Skin epidermis (tissue), 12 donors: ENCODE data around the gene KLF7.

Experiments
- H3K27ac ChIP-seq, 21 experiments: fragments of 200-600 bp; sonication (generic) in 11 of 21; one replicate each; pipeline ENCODE4 v1.5.0; 2020; ENCODE audit warnings: mild to moderate bottlenecking in 3 of 21, inconsistent platforms in 2 of 21, moderate library complexity in 2 of 21
- H3K4me3 ChIP-seq, 7 experiments: fragments of 200-600 bp; sonication (generic) in 2 of 7; one replicate each; pipeline ENCODE4 v1.5.0; 2020; ENCODE audit warnings: inconsistent platforms in 2 of 7, mild to moderate bottlenecking in 2 of 7, moderate library complexity in 1 of 7

KLF7 gene

DNA sequence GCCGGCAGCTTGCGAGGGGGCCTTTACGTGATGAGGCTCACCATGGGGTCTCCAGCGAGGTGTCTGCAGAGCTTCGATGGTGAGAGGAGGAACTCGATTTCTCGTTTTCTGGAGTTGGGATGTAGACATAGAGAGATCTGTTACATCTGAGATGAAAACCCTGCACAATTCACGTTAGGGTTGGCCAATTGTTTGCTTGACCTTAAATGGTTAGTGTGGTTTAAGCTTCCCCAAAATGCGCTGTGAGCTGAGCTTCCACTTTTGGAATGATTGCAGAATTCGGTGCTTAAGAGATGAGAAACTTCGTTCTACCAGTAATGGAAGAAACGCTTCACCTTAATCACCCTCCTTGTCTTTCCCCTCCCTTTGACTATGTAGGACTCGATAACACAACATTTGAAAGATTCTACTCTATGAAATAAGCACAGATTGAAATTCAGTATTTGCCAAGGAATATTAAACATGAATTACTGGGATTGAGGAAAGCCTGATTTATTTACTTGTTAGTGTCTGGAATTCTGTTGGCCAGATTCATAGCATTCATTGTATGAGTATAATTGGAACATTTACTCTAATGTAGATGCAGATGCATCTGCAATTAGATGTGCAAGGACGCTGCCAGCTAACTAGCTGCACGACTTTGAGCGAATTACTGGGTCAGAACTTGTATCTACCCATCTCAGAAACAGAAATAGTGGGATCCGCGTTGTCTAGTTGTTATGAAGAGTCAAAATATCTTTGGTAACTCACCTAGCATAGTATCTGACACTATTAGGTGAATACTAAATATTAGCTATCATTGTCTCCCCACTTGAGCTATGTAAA lies 1.6 kb upstream of the KLF7 start:
- peak overlapping the region; percentile 62 to 88 (median 75) for H3K4me3 ChIP-seq
- H3K27ac ChIP-seq, result peak overlapping the region; percentile 99 to 100 (median 100)

- Histone ChIP-seq H3K4me3 (peak overlapping the region; percentile 62 to 88 (median 75)), H3K27ac (peak overlapping the region; percentile 99 to 100 (median 100))
Measured at GRCh38 chr2:207166349-207167098, 776 bp upstream of the KLF7 start.

- peak overlapping the region; percentile 99 to 100 (median 100) for H3K27ac ChIP-seq
- peak overlapping the region; percentile 62 to 88 (median 75) for H3K4me3 ChIP-seq
Measured at GRCh38 chr2:207166039-207166348, 246 bp upstream of the KLF7 start.

DNA sequence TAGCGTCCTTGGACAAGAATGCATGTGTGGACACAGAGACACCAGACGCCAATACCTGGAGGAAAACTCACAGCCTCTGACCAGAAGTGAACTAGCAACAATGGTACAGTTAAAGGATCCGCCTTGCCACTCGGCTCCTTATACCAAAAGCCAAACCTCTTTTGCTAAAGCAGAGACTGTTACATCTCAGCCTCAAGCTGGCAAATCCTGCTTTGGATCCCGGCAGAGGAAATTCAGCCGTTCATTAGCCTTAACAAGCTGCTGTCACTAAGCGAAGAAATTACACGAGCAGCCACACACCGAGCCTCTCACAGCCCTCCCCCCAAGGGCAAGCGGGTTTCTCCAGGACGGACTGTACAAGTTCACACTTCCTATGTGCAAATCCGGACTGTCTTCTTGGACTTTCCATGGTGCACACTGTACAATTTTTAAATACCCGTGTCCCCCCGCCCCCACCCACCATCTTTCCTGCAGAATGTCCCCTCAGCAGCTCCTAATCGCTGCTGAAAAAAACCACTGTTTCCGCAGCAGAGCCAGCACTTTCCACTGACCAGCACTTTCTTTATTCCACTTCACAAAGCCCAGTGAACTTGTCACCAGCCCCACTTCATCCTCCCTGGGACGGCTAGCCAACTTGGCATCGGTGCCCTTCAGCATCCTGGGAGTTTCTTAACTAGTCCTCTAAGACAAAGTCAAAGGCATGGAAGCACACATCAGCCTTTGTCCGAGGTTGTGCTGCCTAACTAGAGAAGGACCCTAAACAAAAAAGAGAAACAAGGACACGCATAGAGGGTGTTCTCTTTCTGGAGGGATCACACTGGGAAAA lies 1.5 kb downstream of the KLF7 start:
- Histone ChIP-seq H3K27ac (peak overlapping the region; percentile 17 to 100 (median 100)), H3K4me3 (peak overlapping the region; percentile 62 to 88 (median 75))

DNA sequence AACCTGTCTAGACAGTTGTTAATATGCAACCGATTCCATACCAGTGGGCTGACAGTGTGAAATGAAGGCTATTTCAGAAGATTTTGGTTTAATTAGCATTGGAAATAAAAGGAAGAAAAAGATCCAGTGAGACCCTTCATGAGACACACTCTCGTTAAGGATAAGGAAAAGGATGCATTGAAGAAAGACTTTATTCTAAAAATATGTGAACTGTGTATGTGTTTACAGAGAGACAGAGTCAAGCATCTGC lies 2.1 kb downstream of the KLF7 start:
- Histone ChIP-seq H3K4me3 (peak overlapping the region; percentile 62 to 88 (median 75)), H3K27ac (peak overlapping the region; percentile 17 to 100 (median 100))

DNA sequence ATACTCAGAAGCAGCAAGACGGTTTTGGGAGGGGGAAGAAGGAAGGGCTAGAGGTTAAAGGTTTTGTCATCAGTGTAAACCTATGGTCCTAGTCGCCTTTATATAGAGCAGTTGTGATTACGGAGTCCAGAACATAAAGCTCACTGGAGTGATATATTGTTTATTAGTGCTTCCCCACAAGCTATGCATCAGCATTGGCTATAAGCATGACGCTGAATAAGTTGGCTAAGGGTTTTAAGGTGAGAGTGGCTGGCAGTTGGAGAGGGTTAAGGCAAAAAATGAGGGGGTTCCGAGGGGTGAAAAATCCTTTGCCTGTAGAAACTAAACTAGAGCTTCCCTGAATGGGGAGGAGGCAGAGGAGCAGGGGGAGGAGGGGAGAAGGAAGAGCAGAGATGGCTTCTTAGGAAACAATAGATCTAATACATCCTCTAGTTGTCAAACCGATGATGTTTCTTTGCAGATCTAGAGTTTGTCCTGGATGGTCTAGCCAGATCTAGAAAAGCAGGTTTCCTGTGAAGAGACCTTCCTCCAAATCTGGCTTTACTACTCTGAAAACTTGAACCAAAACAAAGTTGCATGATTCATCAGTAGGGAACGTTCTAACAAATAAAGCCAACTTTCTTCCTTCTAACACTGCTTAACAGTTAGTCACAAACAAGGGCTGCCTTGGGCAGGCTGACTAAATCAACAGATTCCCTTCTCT lies 2.5 kb downstream of the KLF7 start:
- H3K4me3 ChIP-seq, result peak overlapping the region; percentile 62 to 88 (median 75)

DNA sequence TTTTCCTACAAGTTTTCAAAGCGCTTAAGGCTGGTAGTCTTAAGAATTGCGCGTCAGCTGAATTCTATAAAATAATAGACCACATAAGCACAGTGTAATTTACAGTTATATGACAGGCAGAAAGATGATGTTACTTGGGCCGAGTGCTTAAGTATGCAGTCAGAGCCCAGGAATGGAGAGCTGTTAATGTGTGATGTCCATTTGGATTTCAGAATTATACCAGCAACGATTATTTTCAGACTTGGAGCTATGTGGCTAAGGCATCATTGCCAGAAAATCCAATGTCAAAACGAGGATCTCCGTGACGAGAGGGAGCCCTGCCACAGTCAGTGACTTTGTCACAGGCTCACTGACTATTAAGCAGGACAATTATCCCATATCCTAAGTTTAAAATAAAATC lies 3.4 kb downstream of the KLF7 start:
- H3K4me3 ChIP-seq, result peak overlapping the region in 1 of 7 experiments; percentile 69
- H3K27ac ChIP-seq, result peak overlapping the region in 15 of 21 experiments; percentile 24 to 100 (median 100)

More for the DNA sequence above, 2.5 kb downstream of the KLF7 start:
- peak overlapping the region in 20 of 21 experiments; percentile 81 to 100 (median 100) for H3K27ac ChIP-seq

DNA sequence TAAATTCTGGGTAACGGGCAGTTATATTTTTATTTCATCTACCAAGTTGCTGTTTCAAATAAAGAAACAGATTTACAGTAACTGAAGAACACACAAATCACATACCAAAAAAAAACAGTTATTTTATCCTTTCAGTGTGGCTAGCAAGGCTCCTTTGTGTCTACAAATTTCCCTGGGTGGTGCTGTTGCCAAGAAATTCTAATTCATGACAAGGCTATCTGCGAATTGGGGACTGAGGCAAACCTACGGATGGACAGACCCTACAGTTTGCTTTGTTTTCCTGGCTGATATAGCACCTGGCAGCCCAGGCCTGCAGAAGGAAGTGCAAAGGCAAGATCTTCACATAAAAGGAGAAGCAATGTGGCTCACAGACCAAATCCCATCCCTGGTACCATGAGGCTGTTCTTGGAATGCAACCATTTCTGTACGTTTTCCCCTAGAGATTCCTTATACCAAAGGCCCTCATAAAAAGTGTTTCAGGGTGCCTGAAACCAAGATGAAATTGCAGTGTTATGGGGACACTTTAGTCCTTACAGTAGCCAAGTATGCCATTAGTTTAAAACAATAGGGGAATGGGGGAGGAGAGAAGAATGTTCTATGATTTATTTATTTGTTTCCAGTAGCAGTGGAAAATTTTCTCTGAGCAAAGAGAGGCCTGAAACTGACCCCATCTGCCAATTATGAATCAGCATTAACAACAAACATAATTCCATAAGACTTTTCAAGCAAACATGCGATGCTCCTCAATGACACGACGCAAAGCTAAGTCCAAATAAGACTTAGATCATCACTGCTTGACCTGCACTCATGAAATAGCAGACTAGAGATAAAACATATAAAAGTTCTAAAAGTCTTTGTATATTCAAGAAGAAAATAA lies 4.3 kb downstream of the KLF7 start:
- H3K4me3 ChIP-seq, result no peak overlapping the region

DNA sequence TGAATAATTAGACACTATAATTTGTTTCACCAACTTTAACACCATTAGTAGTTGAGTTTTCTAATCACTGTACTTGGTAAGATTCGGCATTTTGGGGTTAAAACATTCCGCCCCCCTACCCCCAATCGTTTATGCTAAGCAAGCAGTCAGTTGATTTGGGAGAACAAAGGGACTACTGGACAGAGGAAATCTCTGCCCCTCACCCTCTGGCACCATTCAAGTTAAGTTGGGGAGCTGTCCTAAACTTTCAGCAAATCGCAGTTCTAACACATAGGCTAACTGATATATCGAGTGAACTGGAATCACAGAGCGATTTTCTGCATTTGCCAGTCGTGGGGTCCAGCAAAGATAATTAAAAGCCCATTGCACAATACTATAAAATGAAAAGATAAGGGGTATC lies 5.6 kb downstream of the KLF7 start:
- Histone ChIP-seq H3K27ac (no peak overlapping the region), H3K4me3 (no peak overlapping the region)

More for the DNA sequence above, 4.3 kb downstream of the KLF7 start:
- peak overlapping the region in 10 of 21 experiments; percentile 1 to 100 (median 90) for H3K27ac ChIP-seq

DNA sequence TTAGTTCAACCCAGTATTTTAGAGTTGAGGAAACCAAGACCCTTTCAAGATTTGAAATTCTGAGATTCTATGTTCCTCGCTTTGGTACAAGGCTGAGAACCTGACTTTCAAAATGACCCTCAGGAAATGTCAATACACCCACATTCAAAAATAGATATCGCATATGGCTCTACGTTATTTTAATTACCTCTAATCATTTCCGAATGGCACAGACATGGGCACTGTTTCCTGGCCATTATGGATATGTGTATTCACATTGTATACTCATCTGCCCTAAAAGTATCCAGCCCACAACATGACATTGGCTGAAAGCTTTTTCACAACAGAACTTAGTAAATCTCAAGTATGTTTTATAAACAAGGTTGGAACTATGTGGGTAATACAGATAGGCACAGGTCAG lies 6.7 kb downstream of the KLF7 start:
- Histone ChIP-seq H3K4me3 (no peak overlapping the region), H3K27ac (peak overlapping the region in 1 of 21 experiments; percentile 69)

DNA sequence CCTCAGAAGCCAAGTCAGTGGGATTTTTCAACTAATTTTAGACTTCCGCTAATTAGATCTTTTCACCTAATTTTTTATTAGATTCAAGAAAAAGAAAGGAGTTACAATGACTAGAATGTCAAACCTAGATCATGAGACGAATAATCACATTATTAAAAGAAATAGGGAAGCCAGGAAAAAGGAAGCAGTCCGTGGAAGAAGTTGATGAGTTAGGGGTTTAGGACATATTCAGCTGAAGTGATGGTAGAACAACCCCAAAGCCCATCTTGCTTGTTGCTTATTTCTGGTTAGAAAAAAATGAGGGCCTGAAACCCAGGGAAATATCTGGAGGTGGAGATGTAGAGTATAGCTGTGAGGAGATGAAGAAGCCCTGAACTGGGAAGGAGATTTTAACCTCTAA lies 8.0 kb downstream of the KLF7 start:
- peak overlapping the region in 3 of 21 experiments; percentile 26 to 69 (median 26) for H3K27ac ChIP-seq
- H3K4me3 ChIP-seq, result no peak overlapping the region

DNA sequence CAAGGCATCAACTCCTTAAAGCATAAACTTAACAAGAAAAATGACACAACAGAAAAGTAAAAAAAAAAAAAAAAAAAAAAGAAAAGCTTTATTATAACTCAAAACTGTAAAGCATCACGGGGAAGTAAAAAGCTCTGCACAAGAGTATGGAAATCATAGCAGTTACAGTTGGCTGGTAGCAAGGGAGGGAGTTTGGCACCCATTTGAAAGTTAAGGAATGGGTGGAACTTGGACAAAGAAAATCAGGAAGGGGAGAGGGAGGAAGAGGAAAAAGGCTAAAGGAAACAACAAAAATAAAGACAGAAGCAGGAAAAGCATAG lies 8.6 kb downstream of the KLF7 start:
- H3K27ac ChIP-seq, result peak overlapping the region in 3 of 21 experiments; percentile 11 to 69 (median 26)
- H3K4me3 ChIP-seq, result no peak overlapping the region

- Histone ChIP-seq H3K27ac (peak overlapping the region in 3 of 21 experiments; percentile 9 to 13 (median 11)), H3K4me3 (no peak overlapping the region)
Measured at GRCh38 chr2:207156451-207157161, 9.1 kb downstream of the KLF7 start.

DNA sequence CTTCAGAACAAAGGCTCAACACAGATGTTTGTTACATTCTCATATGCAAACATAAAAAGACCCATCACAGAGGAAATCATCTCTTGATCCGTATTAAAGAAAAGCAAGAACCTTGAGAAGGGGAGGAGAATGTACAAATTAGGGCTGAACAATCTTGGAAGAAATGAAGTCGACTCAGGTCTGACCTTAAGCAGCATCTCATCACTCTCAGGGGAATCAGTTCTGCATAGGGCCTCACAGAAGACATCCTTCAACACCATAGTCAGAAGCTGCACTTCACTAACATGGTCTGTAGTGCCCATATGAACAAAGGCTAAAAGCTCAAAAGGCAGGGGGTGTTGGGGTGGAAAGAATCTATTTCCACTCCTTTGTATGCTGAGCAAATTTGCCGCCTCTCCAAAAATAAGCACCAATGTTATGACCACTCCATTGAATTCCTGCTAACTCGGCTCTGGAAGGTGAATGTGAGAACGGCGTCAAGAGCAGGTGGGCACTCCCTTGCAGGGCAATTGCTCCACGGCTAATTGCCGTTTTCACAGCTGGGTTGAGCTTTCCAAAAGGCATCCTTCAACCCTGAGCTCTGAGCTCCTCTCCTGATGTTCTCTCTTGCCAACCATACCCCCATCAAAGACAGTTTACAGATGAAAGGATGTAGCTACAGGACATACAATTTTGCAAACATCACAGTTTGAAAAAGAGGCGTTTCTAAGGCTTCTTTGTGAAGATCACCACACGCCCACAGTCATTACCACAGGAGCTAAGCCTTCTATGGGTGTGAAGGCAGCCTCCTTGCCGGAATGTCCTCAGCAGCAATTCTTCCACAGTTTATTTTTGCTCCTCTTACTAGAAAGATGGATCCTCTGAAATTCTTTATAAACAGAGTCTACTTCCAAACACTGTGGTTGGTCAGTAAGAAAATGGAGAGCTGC lies 10.0 kb downstream of the KLF7 start:
- H3K4me3 ChIP-seq, result no peak overlapping the region
- peak overlapping the region in 3 of 21 experiments; percentile 5 to 22 (median 9) for H3K27ac ChIP-seq

- Histone ChIP-seq H3K27ac (peak overlapping the region in 5 of 21 experiments; percentile 7 to 60 (median 39)), H3K4me3 (no peak overlapping the region)
Measured at GRCh38 chr2:207154556-207155510, 10.9 kb downstream of the KLF7 start.
